NCI-H2196 (cell line): ENCODE measurements around the gene CACNA2D1.

Experiments
- DNase-seq: peaks from one replicate; lab custom pipeline; 2025; ENCODE audit not compliant: unreplicated experiment; lab: John Stamatoyannopoulos, UW

The CACNA2D1 gene

DNA sequence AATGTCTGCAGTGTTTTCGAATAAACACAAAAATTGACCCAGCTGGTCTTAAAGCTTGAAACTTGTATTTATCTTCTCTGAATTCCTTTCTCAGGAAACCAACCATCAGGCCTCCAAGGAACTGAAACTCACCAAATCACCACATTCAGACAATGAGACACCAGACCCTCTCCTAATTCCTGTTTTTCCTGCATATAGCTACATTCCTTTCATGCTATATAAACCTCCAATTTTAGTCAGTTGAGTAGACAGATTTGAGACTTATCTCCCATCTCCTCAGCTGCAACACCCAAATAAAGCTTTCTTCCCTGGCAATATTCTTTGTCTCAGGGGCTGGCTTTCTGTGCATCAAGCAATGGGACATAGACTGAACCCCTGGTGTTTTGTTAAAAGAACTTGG, 317.0 kb downstream of the CACNA2D1 start:
- DNase-seq, result no peak

GRCh38 chr7:82124445-82124844, 319.1 kb downstream of the CACNA2D1 start:
- no peak for DNase-seq

DNA sequence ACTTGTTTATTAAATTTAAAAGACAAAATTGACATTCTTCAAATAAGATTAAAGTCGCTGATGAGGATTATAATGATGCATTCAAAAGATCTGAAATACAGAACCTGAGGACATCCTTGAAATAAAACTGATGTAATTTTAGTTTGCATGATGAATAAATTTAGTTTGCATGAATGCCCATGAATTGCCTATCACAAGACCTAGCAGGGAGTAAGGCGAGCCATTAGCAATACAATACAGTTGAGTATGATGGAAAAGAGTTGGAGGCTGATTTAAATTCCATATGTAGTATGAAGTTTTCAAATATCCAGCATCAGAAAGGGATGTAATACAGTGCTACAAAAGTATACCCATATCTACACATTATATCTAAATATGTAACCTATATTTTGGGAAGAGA, 321.3 kb downstream of the CACNA2D1 start:
- DNase-seq, result no peak

DNA sequence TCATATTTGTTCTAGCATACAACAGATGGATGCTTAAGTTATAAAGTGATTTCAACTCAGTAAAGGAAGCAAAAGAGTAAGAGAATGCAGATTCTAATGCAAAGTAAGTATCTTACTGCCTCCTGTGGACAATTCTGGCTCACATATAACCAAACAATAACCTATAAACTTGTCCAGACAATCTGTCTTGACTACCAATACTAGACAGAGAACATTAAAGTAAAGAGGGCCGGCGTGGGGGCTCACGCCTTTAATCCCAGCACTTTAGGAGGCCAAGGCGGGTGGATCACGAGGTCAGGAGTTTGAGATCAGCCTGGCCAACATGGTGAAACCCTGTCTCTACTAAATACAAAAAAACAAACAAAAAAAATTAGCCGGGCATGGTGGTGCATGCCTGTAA, 329.3 kb downstream of the CACNA2D1 start:
- DNase-seq, result no peak

DNA sequence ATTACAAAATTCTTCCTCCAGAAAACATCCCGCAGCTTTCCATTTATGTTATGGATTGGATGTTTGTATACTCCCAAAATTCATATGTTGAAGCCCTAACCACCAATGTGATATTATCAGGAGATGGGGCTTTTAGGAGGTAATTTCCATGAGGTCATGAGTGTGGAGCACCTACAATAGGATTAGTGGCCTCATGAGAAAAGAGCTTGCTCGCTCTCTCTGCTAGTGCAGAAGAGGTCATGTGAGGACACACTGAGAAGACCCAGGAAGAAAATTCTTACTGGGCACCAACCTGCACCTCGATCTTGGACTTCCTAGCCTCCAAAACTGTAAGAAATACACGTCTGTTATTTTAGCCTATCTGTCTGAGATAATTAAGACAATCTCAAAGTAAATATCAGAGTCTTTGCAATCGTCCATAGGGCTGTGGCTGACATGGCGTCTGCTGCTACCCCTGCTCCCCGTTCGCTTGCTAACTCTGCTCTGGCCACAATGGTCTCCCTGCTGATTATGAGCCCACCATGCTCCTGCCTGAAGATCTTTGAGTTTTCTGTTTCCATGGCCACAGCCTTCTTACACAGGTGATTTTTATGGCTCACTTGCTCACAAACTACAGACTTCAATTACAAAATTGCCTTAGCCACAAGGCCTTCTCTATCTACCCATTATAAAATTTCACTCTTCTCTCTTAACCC, 333.3 kb downstream of the CACNA2D1 start:
- DNase-seq, result no peak

GRCh38 chr7:82109288-82109687, 334.3 kb downstream of the CACNA2D1 start:
- no peak for DNase-seq

DNA sequence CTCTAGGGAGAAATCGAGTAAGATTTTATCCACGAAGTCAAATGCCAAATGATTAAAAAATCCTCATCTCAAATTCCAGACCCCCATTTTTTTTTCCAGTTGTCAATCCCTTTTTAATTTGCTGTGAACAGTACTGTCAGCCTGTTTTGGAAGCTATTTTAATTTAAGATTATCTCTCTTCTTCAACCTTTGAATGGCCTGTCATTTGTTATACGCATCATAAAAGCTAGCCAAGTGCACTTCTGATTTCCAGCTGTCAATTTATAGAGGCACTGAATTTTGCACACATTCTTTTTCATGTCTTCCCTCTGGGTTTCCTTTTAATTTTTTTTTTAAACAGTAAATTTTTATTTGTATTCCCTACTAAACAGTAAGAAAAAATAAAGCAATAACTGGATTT, 337.4 kb downstream of the CACNA2D1 start:
- no peak for DNase-seq

GRCh38 chr7:82105463-82105862, 338.1 kb downstream of the CACNA2D1 start:
- no peak for DNase-seq

- no peak for DNase-seq
Observed at GRCh38 chr7:82098414-82098813, 345.2 kb downstream of the CACNA2D1 start.

- DNase-seq, result no peak
Observed at GRCh38 chr7:82091126-82091684, 352.4 kb downstream of the CACNA2D1 start.

DNA sequence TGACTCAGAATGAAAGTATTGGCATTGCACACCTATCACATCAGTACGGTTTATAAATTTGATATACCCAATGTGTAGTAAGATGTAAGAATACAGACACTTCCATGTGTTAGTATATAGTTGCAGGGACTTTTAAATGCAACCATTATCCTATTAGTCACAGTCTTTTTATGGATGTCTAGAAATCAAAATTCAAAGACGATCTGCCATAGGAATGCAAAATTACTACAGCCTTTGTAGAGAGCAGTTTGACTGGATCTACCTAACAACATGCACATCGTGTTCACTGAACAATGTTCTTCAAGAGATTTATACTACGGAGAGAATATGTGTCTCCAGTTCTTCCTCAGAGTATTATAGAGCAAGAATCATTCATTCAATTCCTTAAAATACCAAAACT, 356.5 kb downstream of the CACNA2D1 start:
- DNase-seq, result no peak

- DNase-seq, result no peak
Observed at GRCh38 chr7:82085116-82085515, 358.5 kb downstream of the CACNA2D1 start.

DNA sequence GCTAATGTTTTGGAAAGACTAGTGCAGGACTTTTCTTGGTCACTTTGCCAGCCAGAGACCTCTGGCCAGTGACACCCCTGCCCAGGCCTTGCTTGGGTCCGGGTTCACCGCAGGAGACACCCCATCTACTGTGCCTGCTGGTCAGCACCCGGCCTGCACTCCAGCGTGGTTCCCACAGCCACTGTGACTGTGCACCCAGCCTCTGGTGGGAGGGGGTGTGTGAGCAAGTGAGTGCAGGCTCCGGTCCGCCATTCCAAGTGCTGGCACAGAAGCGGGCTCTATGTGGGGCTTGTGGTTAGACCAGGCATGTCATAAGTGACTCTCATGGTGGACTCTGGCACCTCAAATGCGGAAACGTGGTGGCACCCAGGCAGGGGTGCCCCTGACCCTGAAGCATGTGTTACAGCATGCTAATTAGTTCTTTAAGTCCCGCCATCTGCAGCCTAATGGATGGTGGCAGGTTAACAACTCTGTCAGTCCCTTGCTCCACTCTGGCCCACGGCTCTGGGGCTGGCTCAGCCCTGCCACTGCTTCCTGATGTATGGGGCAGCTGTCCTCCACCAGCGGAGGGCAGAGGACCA, 361.8 kb downstream of the CACNA2D1 start:
- DNase-seq, result no peak

DNA sequence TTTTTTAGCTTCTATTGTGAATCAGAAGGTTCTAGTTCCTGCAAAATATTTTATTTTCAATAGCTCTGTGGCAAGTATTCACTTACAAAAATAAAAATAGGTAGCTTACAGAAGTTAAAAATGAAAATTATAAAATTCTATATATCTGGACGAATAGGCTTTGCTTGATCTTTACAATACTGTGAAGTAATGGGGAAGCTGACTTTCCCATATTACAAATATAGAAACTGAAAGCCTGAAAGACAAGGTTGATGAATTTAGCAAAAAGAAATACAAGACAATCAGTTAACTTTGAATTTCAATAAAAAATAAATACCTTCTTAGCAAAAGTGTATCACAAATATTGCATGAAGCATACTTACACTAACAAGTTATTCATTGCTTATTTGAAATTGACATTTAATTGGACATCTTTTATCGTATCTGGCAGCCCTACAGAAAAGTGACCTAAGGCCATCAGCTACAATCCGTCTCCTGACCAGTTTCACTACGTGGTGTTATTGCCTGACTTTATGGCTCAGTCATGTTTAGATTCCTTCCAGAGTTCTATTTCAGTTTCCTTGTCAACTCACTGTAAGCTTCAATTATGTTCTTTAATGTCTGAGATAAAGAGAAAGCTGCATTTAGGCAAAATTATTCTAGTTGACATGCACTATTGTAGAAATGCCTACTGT, 363.2 kb downstream of the CACNA2D1 start:
- DNase-seq, result no peak

GRCh38 chr7:82079527-82079926, 364.1 kb downstream of the CACNA2D1 start:
- no peak for DNase-seq

- DNase-seq, result no peak
Observed at GRCh38 chr7:82078807-82079206, 364.8 kb downstream of the CACNA2D1 start.

- no peak for DNase-seq
Observed at GRCh38 chr7:82071468-82071867, 372.1 kb downstream of the CACNA2D1 start.

GRCh38 chr7:82067628-82068264, 375.8 kb downstream of the CACNA2D1 start:
- no peak for DNase-seq

- no peak for DNase-seq
Observed at GRCh38 chr7:82057476-82057875, 386.1 kb downstream of the CACNA2D1 start.

GRCh38 chr7:82056282-82056681, 387.3 kb downstream of the CACNA2D1 start:
- no peak for DNase-seq

DNA sequence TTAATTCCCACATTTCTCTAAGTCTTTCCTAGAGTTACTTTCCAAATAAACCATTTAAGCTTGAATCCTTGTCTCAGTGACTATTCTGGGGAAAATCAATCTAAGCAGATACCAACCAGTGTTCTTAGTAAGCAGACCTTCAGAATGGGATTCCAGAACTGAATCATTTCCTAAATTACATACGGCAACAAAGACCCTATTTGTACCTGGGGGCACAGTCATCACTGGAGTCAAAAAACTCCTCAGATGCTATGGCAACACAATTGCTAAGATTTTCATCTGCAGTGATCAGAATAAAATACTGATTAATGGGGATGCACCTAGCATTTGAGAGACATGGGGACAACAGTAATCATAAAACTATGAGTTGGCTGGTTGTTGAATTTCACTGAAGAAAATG, 389.0 kb downstream of the CACNA2D1 start:
- DNase-seq, result no peak
